ENCODE results near the gene NAA40.

NAA40 gene

DNA sequence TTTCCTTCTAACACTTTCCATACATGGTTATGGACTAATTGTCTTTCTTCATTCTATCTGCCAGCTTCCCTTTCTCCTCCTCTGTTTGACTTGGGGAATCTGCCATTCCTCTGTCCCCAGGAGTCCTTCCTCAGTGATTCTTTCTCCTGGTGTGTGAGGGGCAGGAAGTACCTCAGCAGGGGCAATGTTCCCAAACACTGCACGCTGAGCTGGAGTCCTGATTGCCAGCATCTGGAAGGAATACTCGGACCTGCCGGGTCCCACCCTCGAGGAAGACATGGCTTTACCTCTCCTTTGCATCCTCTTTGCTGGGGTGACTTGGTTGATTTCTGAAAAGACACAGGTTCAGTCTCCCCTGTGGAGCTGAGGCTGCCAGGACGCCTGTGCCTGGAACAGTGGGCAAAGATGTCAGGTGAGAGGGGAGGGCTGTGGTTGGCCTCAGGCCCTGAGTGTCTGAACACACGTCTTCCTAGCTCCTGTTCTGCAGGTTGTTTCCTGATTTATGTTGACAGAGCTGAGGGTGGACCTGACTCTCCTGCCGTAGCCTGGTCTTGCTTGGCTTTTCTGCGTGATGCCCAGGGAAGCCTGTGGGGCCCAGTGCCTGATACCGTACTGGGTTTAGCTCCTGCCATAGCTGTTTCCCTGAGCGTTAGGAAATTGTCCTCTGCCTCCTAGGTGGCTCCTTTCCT lies 39.9 kb downstream of the NAA40 start:
- TF ChIP-seq POLR2AphosphoS5 (IDR thresholded peaks at IDR 0.05; ENCODE audit: borderline replicate concordance, low read depth, low read length) (no peak), EZH2 (IDR thresholded peaks at IDR 0.05) (no peak), FOXP2 (optimal IDR thresholded peaks at IDR 0.05; ENCODE audit: control extremely low read depth, extremely low read length, insufficient read depth) (no peak)
- Histone ChIP-seq H3K27ac (peak overlapping the region; percentile 78), H3K9me3 (ENCODE audit: low read depth, low read length) (no peaks in the 10 kb centered on the region), H3K36me3 (ENCODE audit: insufficient read depth, low read length) (peaks cover 8% of the 10 kb centered on the region), H3K9ac (ENCODE audit: insufficient read length) (peak overlapping the region; percentile 11), H3K4me3 (no peak overlapping the region; the same call in 1 of the 2 replicates)
- no peak for DNase-seq (ENCODE audit: low read depth, low spot score)

DNA sequence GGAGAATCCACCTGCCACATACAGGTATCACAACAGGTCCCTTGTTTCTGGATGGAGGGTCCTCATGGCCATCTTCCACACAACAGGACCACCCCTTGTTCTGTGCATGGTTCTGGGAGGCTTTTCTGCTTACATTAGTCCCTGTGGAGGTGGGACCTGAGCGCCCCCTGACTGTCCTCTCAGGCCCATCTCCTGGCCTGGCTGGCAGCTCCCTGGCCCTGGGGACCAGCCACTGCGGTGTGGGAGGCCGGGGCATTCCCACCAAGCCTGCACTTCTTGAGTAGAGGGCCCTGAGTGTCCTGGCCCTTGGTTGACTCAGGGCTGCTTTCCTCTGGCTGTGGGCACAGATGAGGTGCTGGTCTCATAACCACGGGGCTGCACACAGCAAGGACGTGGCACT lies 40.6 kb downstream of the NAA40 start:
- no peak for DNase-seq (ENCODE audit: low read depth, low spot score)
- H3K9me3 ChIP-seq (ENCODE audit: low read depth, low read length): no peaks in the 10 kb centered on the region
- H3K27ac ChIP-seq: peak overlapping the region; percentile 78; the same call in 1 of the 2 replicates
- TF ChIP-seq FOXP2 (optimal IDR thresholded peaks at IDR 0.05; ENCODE audit: control extremely low read depth, extremely low read length, insufficient read depth) (no peak), POLR2AphosphoS5 (IDR thresholded peaks at IDR 0.05; ENCODE audit: borderline replicate concordance, low read depth, low read length) (no peak), EZH2 (IDR thresholded peaks at IDR 0.05) (no peak)
- H3K4me3 ChIP-seq: no peak overlapping the region
- H3K9ac ChIP-seq (ENCODE audit: insufficient read length): no peak overlapping the region
- peaks cover 8% of the 10 kb centered on the region for H3K36me3 ChIP-seq (ENCODE audit: insufficient read depth, low read length)

DNA sequence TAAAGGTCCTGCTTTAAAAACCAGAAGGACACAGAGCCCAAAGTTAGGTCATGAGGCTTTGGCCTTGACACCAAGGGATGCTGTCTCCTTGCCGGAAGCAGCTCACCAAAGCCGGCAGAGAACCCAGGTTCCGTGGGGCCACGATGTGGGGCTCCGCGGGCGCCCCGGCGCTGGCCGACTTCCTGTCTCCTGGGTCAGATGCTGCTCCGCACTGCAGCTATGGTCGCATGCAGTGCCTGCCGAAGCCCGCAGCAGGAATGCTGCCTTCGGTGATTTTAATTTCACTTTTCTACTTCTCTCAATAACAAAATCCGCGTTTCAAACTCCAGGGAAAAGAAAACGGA lies 47.0 kb downstream of the NAA40 start:
- no peaks in the 10 kb centered on the region for H3K9me3 ChIP-seq (ENCODE audit: low read depth, low read length)
- DNase-seq (ENCODE audit: low read depth, low spot score): no peak
- TF ChIP-seq EZH2 (IDR thresholded peaks at IDR 0.05) (no peak), POLR2AphosphoS5 (IDR thresholded peaks at IDR 0.05; ENCODE audit: borderline replicate concordance, low read depth, low read length) (no peak), FOXP2 (optimal IDR thresholded peaks at IDR 0.05; ENCODE audit: control extremely low read depth, extremely low read length, insufficient read depth) (no peak)
- H3K36me3 ChIP-seq (ENCODE audit: insufficient read depth, low read length): peaks cover 25% of the 10 kb centered on the region
- peak overlapping the region; percentile 80 for H3K27ac ChIP-seq
- peak overlapping the region; percentile 44 for H3K9ac ChIP-seq (ENCODE audit: insufficient read length)
- H3K4me3 ChIP-seq: peak overlapping the region; percentile 89

DNA sequence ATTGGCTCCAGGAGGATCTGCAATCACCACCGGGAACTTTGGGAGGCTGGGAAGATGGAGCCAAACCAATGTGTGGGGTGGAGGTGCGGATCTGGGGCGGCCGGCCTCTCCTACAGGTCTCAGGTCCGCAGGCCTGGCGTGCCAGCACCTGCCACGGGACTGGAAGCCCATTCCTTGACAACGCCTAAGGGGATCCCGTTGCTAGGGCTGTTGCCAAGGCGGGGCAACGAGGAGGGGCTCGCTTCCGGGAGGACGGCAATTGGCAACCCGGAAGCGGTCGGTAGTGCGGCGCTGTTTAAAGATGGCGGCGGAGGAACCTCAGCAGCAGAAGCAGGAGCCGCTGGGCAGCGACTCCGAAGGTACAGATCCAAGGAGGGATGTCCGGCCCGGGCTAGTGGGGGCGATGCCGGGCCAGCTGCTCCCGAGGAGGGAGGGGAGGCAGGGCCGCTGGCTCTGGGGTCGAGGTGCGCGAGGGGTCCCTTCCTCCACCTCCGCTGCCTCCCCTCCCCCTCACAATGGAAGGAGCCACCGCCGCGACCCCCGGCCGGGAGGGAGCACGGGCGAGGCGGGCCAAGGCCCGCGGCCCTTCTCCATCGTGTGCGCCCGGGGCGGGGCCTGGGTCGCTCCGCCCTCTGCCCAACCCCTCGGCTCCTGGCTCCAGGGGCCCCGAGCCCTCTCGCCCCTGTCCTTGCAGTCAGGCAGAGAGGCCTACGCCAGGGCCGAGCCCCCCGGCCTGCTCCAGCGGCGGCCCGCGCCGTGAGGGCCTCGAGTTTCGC lies 47.5 kb downstream of the NAA40 start, which contains the start of gene OTUB1:
Gene OTUB1 (plus strand): TSS at position 283 of the 776 bp plus-strand sequence. CDS start 19 bp downstream, at position 302.
- peaks cover 31% of the 10 kb centered on the region for H3K36me3 ChIP-seq (ENCODE audit: insufficient read depth, low read length)
- no peaks in the 10 kb centered on the region for H3K9me3 ChIP-seq (ENCODE audit: low read depth, low read length)
- TF ChIP-seq POLR2AphosphoS5 (IDR thresholded peaks at IDR 0.05; ENCODE audit: borderline replicate concordance, low read depth, low read length): peak; percentile 92
- TF ChIP-seq FOXP2 (optimal IDR thresholded peaks at IDR 0.05; ENCODE audit: control extremely low read depth, extremely low read length, insufficient read depth): no peak
- peak within 1 kb of the TSS; percentile 80 for H3K27ac ChIP-seq
- peak; percentile 44 for DNase-seq (ENCODE audit: low read depth, low spot score)
- H3K9ac ChIP-seq (ENCODE audit: insufficient read length): peak within 1 kb of the TSS; percentile 86
- peak within 1 kb of the TSS; percentile 89 for H3K4me3 ChIP-seq

DNA sequence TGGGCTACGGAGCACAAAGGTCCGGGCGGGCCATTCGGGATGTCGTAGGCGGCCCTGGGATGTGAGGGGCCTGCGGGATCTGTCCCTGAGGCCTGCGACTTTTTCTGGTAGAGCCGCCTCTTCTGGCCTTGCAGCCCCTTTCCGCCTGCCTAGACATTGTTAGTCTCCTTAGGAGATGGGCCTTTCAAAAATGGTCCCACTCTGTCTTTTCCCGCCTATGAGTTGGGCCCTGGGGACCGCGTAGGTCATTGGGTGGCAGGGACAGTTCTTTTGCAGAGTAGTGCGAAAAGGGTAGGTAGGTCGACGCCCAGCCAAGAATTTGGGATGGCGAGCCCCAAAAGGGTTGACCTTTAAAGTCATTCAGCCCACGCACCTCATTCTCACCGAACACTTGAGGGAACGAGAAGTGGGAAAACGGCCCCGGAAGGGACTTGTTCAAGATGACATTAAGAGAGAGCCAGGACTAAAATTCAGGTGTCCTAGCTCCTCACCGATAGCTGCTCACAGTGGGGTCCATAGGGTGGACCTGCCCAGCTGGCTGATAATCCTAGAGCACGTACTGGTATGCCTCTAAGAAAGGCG lies 48.2 kb downstream of the NAA40 start:
- DNase-seq (ENCODE audit: low read depth, low spot score): no peak
- H3K9ac ChIP-seq (ENCODE audit: insufficient read length): peak overlapping the region; percentile 86
- H3K27ac ChIP-seq: no peak overlapping the region; the same call in 1 of the 2 replicates
- peak overlapping the region; percentile 89 for H3K4me3 ChIP-seq
- peaks cover 34% of the 10 kb centered on the region for H3K36me3 ChIP-seq (ENCODE audit: insufficient read depth, low read length)
- H3K9me3 ChIP-seq (ENCODE audit: low read depth, low read length): no peaks in the 10 kb centered on the region
- no peak for TF ChIP-seq POLR2AphosphoS5 (IDR thresholded peaks at IDR 0.05; ENCODE audit: borderline replicate concordance, low read depth, low read length)
- no peak for TF ChIP-seq EZH2 (IDR thresholded peaks at IDR 0.05)
- TF ChIP-seq FOXP2 (optimal IDR thresholded peaks at IDR 0.05; ENCODE audit: control extremely low read depth, extremely low read length, insufficient read depth): no peak

DNA sequence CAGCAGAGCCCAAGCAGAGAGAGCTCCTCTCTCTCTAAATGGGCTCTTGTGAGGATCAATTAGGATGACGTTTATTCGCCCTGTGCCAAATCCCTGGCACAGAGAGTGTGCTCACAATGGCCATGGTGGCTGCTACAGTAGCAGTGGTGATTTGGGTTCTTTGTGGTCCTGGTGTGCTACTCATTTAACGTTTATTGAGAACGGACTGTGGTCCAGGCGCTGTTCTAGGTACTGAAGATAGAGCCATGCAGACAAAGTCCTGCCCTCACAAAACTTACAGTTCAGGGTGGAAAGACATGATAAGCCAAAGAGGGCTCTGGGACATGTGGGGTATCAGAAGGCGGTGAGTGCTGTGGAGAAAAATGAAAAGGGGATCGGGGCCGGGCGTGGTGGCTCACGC lies 52.8 kb downstream of the NAA40 start:
- no peak for DNase-seq (ENCODE audit: low read depth, low spot score)
- TF ChIP-seq POLR2AphosphoS5 (IDR thresholded peaks at IDR 0.05; ENCODE audit: borderline replicate concordance, low read depth, low read length) (no peak), EZH2 (IDR thresholded peaks at IDR 0.05) (no peak), FOXP2 (optimal IDR thresholded peaks at IDR 0.05; ENCODE audit: control extremely low read depth, extremely low read length, insufficient read depth) (no peak)
- peaks cover 46% of the 10 kb centered on the region for H3K36me3 ChIP-seq (ENCODE audit: insufficient read depth, low read length)
- no peak overlapping the region for H3K4me3 ChIP-seq
- H3K9ac ChIP-seq (ENCODE audit: insufficient read length): no peak overlapping the region
- no peaks in the 10 kb centered on the region for H3K9me3 ChIP-seq (ENCODE audit: low read depth, low read length)
- H3K27ac ChIP-seq: no peak overlapping the region

DNA sequence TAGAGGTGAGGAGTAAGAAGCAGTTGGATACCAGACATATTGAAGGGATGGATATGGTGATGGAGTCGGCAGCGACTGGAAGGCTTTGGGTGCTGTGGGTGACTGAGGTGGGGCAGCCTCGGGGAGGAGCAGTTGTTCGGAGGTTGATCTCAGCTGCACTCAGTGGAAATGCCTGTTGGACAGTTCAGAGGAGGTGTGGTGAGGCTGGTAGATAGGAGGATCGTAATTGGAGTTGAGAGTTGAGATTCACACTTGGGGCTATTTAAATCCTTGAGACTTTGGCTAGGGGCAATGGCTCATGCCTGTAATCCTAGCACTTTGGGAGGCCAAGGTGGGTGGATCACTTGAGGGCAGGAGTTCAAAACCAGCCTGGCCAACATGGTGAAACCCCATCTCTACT lies 54.3 kb downstream of the NAA40 start:
- no peak overlapping the region for H3K9ac ChIP-seq (ENCODE audit: insufficient read length)
- H3K4me3 ChIP-seq: no peak overlapping the region
- DNase-seq (ENCODE audit: low read depth, low spot score): no peak
- TF ChIP-seq FOXP2 (optimal IDR thresholded peaks at IDR 0.05; ENCODE audit: control extremely low read depth, extremely low read length, insufficient read depth): no peak
- no peak for TF ChIP-seq POLR2AphosphoS5 (IDR thresholded peaks at IDR 0.05; ENCODE audit: borderline replicate concordance, low read depth, low read length)
- TF ChIP-seq EZH2 (IDR thresholded peaks at IDR 0.05): no peak
- H3K27ac ChIP-seq: no peak overlapping the region
- H3K9me3 ChIP-seq (ENCODE audit: low read depth, low read length): no peaks in the 10 kb centered on the region
- peaks cover 53% of the 10 kb centered on the region for H3K36me3 ChIP-seq (ENCODE audit: insufficient read depth, low read length)

DNA sequence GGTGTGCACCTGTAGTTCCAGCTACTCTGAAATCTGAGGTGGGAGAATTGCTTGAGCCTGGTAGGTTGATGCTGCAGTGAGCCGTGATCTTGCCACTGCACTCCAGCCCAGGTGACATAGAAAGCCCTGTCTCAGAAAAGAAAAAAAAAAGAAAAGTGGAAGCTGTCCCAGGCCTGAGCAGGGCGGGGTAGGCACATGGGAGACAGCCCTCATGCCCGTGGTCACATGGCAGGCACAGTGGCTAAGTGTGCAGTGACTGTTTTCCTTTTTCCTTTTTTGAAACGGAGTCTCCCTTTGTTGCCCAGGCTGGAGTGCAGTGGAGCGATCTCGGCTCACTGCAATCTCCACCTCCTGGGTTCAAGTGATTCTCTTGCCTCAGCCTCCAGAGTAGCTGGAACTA lies 55.2 kb downstream of the NAA40 start:
- no peak overlapping the region for H3K9ac ChIP-seq (ENCODE audit: insufficient read length)
- no peaks in the 10 kb centered on the region for H3K9me3 ChIP-seq (ENCODE audit: low read depth, low read length)
- H3K36me3 ChIP-seq (ENCODE audit: insufficient read depth, low read length): peaks cover 44% of the 10 kb centered on the region
- no peak for DNase-seq (ENCODE audit: low read depth, low spot score)
- TF ChIP-seq FOXP2 (optimal IDR thresholded peaks at IDR 0.05; ENCODE audit: control extremely low read depth, extremely low read length, insufficient read depth) (no peak), EZH2 (IDR thresholded peaks at IDR 0.05) (no peak), POLR2AphosphoS5 (IDR thresholded peaks at IDR 0.05; ENCODE audit: borderline replicate concordance, low read depth, low read length) (no peak)
- no peak overlapping the region for H3K27ac ChIP-seq
- H3K4me3 ChIP-seq: no peak overlapping the region

All from SK-N-MC (cell line).